NT2/D1 (cell line): ENCODE data around the gene KRT82.

Source experiments
- DNase-seq: peaks from one replicate; pipeline ENCODE4 v3.0.0-alpha.2; 2011; ENCODE audit warnings: low read depth, low spot score
- H3K27me3 ChIP-seq: 2 replicates; pipeline ENCODE4 v1.6.0; 2011; ENCODE audit warnings: mild to moderate bottlenecking; ENCODE audit not compliant: insufficient read length, insufficient read depth
- H3K36me3 ChIP-seq: 2 replicates; pipeline ENCODE4 v1.6.1; 2011; ENCODE audit warnings: mild to moderate bottlenecking, low read length, mixed read lengths; ENCODE audit not compliant: insufficient read depth, insufficient read length
- H3K4me1 ChIP-seq: 2 replicates; pipeline ENCODE4 v1.5.1; 2011; ENCODE audit not compliant: insufficient read depth, insufficient read length
- H3K4me3 ChIP-seq: 2 replicates; pipeline ENCODE4 v1.5.1; 2011; ENCODE audit warnings: low read depth; ENCODE audit not compliant: insufficient read length
- H3K9ac ChIP-seq: 2 replicates; pipeline ENCODE4 v1.6.0; 2011; ENCODE audit warnings: low read depth; ENCODE audit not compliant: insufficient read length
- H3K9me3 ChIP-seq: 2 replicates; pipeline ENCODE4 v1.5.1; 2011; ENCODE audit warnings: mild to moderate bottlenecking, low read length; ENCODE audit not compliant: insufficient read depth
- SUZ12 ChIP-seq: IDR thresholded peaks from 2 replicates; pipeline ENCODE4 v1.6.1; 2011; ENCODE audit not compliant: insufficient read length, insufficient read depth; ENCODE audit errors: extremely low read depth
- YY1 ChIP-seq: IDR thresholded peaks from 2 replicates; pipeline ENCODE4 v1.6.1; 2011; ENCODE audit not compliant: insufficient read length, insufficient read depth
- ZNF274 ChIP-seq: IDR thresholded peaks from 2 replicates; pipeline ENCODE4 v1.6.1; 2011; ENCODE audit warnings: mild to moderate bottlenecking, low read depth, low read length

KRT82 gene

DNA sequence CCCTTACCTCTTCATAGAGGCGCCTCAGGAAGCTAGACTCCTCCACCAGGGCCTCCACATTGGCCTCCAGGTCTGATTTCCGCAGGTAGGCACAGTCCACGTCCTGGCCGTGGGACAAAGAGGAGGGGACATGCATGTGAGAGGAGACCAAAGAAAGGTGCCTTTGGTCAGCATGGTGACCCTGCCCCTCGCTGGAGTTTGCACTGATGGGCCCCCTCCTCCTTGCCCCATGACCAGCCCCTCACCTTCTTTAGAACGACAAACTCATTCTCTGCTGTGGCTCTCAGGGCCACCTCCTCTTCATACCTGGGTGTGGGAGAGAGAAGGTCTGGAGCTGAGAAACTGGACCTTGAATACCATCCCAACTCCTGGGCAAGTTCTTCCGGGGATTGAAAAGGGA, 42.1 kb downstream of the KRT82 start:
- Histone ChIP-seq H3K27me3 (no peaks in the 10 kb centered on the region), H3K36me3 (no peaks in the 10 kb centered on the region), H3K9ac (no peak overlapping the region), H3K4me3 (no peak overlapping the region), H3K4me1 (peaks cover under 1% of the 10 kb centered on the region), H3K9me3 (no peaks in the 10 kb centered on the region)
- no peak for DNase-seq
- TF ChIP-seq YY1 (no peak), ZNF274 (no peak), SUZ12 (no peak)

DNA sequence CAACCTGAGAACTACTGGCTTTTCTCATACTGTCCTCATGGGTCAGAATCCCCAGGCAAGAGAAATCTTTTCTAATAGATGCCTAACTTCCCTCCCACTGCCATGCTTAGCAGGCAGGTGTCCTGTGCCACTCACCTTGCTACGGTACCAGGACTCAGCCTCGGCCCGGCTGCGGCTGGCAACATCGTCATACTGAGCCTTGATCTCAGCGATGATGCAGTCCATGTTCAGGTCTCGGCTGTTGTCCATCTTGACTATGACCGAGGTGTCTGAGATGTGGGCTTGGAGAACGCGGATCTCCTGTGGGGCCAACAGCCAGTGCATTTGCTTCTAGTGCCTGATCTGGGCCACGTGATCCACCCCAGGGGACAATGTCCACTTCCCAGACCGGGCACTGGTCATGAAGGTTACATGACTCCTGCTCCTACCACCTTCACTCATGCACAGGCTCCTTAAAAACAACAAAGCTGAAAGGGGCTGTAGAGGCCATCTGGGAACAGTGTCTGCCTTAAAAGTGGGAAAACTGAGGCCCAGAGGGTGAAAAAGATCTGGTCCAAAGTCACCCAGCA, 42.9 kb downstream of the KRT82 start:
- no peak for DNase-seq
- H3K9me3 ChIP-seq, result no peaks in the 10 kb centered on the region
- no peak overlapping the region for H3K9ac ChIP-seq
- TF ChIP-seq ZNF274 (no peak), YY1 (no peak), SUZ12 (no peak)
- H3K4me3 ChIP-seq, result no peak overlapping the region
- H3K4me1 ChIP-seq, result peaks cover 7% of the 10 kb centered on the region
- no peaks in the 10 kb centered on the region for H3K27me3 ChIP-seq
- H3K36me3 ChIP-seq, result no peaks in the 10 kb centered on the region

DNA sequence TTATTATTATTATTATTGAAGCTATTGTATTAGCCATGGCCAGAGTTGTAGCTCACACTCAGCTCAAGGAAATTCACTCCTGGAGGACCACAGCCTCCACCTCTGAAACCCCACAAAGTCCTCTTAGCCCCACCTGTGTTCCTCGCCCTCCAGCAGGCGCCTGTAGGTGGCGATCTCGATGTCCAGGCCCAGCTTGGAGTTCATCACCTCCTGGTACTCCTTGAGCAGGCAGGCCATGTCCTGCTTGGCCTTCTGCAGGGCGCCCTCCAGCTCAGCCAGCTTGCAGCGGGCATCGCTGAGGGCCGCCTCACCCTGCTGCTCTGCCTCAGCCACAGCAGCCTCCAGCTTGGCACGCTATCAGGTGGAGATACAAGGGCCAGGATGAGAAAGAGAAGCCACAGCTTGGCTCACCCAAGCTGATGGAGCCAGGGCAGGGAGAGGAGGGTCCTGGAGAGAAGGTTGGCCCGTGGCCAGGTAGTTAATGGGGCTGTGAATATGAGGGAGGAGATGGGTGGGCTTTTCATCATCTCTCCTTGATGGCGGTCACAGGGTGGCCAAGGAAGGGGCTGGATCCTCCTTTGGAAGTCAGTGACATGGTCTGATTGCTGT, 43.9 kb downstream of the KRT82 start:
- no peak for DNase-seq
- Histone ChIP-seq H3K27me3 (no peaks in the 10 kb centered on the region), H3K4me3 (no peak overlapping the region), H3K9ac (no peak overlapping the region), H3K9me3 (no peaks in the 10 kb centered on the region), H3K4me1 (peaks cover 7% of the 10 kb centered on the region), H3K36me3 (no peaks in the 10 kb centered on the region)
- TF ChIP-seq SUZ12 (no peak), ZNF274 (no peak)

DNA sequence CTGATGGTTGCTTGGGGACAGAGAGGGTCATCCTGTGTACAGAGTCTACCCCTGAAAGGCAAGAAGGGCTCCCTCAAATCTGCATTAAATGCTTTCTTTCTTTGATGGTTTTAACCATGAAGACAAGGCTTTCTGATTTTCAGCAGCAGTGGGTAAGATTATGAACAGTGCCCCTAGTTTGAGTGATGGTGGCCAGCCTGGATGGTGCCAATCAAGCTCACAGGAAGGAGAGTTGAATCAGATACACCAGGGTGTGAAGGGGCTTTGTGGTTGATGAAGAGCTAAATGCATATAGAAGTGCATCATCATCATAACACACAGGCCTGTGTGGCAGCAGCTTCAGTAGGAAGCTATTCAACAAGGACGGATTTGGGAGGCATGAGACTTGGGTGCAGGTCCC, 44.6 kb downstream of the KRT82 start:
- no peaks in the 10 kb centered on the region for H3K36me3 ChIP-seq
- H3K9ac ChIP-seq, result no peak overlapping the region
- no peak overlapping the region for H3K4me3 ChIP-seq
- H3K4me1 ChIP-seq, result peaks cover 7% of the 10 kb centered on the region
- TF ChIP-seq YY1 (no peak), ZNF274 (no peak), SUZ12 (no peak)
- no peaks in the 10 kb centered on the region for H3K27me3 ChIP-seq
- DNase-seq, result no peak
- no peaks in the 10 kb centered on the region for H3K9me3 ChIP-seq

DNA sequence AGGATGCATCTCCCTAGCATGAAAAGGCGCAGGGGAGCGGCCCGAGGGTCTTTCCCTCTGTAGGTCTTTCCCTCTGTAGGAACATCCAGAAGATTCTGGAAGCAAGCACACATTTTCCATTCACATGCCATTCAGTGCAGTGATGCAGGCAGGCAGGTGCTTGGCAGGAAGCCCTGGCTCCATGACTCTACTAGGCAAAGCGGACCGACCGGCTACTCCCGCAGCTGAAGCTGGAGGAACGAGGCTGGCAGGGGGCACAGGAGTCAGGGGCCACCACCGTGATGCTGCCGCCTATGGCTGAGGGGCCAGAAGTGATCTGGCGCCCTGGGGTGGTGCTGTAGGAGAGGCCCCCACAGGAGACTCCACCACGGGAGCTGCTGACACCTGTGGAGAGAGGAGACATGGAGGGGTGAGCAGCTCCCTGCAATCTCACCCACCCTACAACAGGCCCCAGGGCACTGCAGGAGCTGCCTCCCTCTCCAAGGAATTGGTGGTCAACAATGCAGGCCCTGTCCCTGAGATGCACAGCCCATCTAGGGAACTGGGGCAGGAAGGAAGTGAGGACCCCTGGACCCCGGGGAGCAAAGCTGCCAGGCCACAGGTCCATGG, 45.4 kb downstream of the KRT82 start:
- Histone ChIP-seq H3K4me1 (peaks cover 7% of the 10 kb centered on the region), H3K9ac (no peak overlapping the region), H3K9me3 (no peaks in the 10 kb centered on the region), H3K4me3 (no peak overlapping the region), H3K27me3 (no peaks in the 10 kb centered on the region), H3K36me3 (no peaks in the 10 kb centered on the region)
- no peak for TF ChIP-seq SUZ12
- no peak for TF ChIP-seq YY1
- no peak for TF ChIP-seq ZNF274
- no peak for DNase-seq

DNA sequence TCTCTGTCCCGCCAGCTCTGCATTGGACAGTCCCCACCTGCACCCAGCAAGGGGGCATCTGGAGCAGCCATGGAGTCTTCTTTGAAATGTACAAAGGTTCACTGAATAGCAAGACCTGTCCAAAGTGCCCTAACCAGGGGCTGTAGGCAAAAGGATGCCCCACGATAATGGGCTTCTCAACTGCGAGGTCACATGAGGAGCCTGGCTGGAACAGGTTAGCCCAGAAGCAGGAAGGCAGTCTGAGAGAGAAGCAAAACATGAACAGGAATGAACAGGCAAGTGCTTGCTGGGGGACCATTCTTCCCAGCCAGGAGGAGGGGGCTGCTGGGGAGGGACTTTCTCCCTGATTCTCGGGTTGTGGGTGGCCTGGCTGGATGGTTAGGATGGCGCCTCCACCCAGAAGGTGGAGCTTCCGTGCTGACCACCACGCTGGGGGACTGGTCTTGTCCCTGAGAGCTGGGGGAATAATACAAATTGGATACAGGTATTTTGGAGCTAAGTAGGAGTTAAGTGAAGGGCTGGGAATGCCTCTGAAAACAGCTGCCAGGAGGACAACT, 46.0 kb downstream of the KRT82 start:
- no peaks in the 10 kb centered on the region for H3K9me3 ChIP-seq
- H3K4me3 ChIP-seq, result no peak overlapping the region
- H3K4me1 ChIP-seq, result peaks cover 7% of the 10 kb centered on the region
- no peak for DNase-seq
- no peak overlapping the region for H3K9ac ChIP-seq
- TF ChIP-seq YY1, result no peak
- no peak for TF ChIP-seq ZNF274
- TF ChIP-seq SUZ12, result no peak
- no peaks in the 10 kb centered on the region for H3K36me3 ChIP-seq
- H3K27me3 ChIP-seq, result no peaks in the 10 kb centered on the region

DNA sequence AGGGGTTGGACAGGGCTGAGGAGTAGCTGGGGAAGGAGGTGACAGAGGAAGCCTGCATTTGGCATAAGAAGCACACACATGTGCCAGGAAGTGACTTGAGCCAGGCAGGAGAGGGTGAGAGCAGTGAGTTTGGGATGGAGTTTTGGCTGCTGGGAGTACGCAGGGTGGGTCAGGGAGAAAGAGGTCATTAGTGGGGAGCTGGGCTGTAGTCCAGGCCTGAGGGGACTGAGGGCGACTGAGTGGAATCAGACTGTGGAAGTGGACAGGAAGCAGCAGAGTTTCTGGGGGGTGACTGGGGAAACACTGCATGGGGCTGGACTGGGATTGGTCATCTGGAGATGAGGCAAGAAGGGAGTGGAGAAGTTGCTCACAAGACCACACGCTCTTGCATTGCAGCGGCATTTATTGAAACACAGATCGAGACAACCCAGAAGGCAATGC, 46.5 kb downstream of the KRT82 start:
- DNase-seq, result no peak
- Histone ChIP-seq H3K4me3 (no peak overlapping the region), H3K36me3 (no peaks in the 10 kb centered on the region), H3K9ac (no peak overlapping the region), H3K27me3 (no peaks in the 10 kb centered on the region), H3K4me1 (peaks cover 7% of the 10 kb centered on the region), H3K9me3 (no peaks in the 10 kb centered on the region)
- no peak for TF ChIP-seq SUZ12
- no peak for TF ChIP-seq ZNF274
- TF ChIP-seq YY1, result no peak
